HG03159 (cell line): ENCODE measurements around the gene GRIK3.

Experiments
- ATAC-seq: cut with Tn5 transposase; IDR thresholded peaks from one replicate; pipeline ENCODE4 v1.9.1; 2021; ENCODE audit warnings: mild to moderate bottlenecking, moderate library complexity; ENCODE audit not compliant: unreplicated experiment

GRIK3 gene

DNA sequence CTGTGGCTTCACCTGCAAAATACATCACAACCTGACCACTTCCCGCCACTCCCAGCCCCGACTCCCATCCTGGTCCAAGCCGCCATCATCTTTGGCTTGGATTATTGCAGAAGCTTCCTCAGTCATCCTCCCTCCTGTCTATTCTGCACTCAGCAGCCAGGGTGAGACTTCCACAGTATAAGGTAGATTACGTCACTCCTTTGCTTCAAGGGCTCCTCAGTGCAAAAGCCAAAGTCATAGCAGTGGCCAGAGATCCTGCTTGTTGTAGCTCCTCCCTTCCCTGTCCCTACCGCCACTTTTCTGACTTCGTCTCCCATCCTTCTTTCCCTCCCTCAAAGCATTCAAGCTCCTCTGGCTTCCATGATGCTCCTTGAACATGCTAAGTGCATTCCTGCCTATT lies 152.8 kb downstream of the GRIK3 start:
- ATAC-seq: no peak

DNA sequence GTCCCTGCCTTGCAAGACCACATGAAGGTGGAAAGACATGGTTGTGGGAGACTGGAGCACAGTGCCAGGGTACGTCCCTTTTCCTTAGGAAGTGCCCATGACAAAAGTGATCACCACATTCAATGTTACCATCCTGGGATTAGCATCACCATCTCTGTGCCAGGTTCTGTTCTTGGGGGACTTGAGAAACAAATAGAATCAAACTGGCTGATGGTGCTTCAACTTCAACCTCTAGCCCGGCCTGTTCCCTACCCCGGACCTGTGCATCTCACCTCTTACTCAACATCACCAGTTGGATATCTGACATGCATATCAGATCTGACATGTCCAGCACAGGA lies 153.3 kb downstream of the GRIK3 start:
- no peak for ATAC-seq

DNA sequence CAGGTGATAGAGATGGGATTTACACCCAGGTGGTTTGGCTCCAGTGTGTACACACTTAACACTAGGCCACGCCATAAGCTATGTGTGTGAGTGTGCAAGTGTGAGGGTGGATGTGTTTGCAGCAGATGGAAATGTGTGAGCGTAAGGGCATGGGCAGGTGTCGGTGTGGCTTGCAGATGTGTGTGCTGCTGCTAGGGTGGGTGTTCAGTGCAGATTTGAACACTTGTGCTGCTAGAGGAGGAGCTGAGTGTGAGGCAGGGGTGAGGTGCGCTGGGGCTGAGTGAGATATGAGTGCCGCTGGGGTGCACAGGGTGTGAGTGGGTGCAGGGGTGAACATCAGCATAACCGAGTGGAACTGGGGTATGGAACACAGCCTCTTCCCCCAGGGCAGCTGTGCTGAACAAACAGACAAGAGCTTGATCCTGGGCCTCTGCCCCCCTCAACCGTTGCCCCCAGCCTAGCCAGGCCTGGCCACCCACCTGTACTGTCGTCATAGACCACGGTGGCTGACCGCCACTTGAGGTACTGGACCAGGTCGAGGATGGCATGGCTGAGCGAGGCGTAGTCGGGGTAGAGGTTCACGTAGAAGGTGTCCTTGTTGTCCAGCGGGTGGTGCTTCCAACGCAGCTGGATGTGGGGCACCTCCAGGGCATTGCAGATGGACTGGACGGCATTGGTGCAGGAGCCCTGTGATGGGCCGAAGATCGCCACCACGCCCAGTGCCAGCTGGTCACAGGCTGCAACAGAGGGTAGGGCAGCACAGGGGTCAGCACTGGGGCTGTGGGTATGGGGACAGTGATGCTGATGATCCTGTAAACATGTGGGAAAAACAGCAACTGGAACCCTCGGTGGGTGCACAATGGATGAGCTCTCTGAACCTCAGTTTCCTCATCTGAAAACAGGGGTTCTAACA lies 153.9 kb downstream of the GRIK3 start:
- no peak for ATAC-seq

DNA sequence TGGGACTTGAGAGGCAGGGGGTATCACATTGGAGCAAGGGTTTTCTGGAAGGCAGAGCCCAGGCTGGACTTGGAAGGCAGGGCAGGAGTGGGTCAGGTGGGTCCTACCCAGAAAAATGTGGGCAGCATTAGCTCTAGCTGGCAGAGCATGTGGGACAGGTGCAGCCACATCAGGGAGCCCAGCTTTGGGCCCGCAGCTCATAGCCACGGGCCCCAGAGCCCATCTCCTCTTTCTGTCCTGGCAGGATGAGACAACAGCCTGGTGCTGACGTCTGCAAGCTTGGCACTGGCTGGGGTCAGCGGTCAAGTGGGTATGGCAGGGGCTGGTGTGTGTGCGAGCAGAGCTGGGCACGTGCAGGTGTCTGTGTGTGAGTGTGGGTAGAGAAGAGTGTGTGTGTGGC lies 154.7 kb downstream of the GRIK3 start:
- no peak for ATAC-seq

DNA sequence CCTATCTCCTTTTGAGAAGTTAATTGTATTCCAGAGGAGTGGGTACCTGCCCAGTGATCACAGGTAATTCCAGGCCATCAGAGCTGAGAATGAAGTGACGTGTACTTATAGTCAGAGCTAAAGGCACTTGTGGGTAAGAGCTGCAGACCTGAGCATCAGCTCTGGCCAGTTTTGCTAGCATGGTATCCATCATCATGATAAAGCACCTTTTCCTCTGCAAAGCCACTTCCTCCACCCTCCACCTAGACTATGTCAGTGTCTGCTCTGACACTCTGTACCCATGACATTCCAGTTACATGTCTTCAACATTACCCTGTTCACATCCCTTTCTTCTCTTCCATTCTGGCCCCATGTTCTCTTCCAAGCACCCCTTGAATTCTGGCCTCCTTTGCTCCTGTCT lies 157.3 kb downstream of the GRIK3 start:
- ATAC-seq: no peak

DNA sequence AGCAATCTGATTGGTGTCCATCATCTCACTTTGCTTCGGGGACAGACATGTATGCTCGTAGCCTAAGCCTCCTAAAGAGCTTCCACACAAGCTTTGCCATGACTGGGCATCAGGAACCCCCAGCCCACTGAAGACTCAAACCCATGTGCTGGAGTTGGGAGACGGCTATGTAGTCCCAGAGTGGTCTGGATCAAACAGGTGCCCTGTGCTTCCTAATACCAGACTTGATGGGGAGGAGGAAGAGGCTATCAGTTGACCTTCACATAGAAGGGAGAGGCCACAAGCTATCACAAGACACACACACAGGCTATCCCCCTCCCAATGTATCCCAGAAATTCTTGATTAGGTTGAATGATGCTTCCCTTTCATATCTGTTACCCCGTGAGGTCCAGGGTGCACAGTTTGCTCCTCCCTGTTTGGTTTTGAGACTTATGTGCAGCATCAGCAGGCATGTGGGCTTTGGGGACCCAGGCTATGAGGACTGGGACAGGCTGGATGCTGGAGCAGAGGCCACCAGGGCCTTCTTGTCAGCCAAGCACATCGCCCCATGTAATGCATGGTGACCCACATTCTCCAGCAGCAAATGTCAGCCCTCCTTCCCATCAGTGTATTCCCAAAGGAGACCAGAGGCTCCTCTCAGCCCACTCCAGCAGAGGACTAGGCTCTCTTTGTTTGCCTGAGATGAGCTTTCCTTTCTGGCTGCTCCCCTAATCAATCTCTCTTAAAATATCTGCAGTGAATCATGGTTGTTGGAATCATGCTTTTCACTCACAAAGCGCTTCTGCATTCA lies 159.8 kb downstream of the GRIK3 start:
- no peak for ATAC-seq

DNA sequence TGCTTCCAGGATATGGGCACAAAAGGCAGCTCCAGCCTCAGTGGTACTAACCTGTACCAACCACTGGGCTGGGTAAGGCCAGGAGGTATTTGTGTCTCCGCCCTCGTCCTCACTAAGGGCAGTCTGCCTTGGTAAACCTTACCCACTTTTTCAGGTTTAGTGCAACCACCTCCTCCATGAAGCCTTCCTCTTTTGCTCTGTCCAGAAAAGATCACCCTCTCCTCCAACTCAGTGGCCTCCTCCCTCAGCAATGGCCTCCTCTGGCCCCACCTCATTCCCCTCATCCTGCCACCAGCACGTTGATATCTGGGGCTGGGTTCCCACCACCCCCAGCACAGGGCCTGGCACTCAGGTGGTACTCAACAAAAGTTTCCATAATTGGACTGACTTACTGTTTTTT lies 161.5 kb downstream of the GRIK3 start:
- ATAC-seq: no peak

DNA sequence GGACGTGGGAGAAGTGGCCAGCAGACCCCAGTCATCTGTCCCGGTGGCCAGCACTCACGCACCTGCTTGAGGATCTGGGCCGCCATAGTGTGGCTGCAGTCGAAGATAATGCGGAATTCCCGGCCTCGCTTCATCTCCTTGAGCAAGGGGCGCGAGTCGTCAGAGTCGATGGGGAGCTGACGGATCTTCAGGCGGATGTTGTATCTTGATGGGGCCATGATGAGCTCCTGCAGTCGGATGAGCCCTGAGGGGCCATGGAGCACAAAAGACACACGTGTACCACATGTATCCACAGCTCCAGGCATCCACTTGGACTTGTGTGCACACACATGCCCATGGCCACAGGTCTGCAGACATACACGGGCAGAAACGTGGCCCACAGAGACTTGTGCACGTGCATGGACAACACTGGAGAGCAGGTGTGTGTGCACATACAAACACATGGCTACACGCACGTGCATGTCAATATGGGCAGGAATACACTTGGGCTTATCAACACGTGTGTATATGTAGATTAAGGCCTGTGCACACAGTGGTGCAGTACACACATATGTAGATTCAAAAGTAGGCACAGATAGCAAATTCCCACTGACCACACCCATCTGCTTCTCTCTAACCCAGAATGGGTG lies 162.1 kb downstream of the GRIK3 start:
- no peak for ATAC-seq

DNA sequence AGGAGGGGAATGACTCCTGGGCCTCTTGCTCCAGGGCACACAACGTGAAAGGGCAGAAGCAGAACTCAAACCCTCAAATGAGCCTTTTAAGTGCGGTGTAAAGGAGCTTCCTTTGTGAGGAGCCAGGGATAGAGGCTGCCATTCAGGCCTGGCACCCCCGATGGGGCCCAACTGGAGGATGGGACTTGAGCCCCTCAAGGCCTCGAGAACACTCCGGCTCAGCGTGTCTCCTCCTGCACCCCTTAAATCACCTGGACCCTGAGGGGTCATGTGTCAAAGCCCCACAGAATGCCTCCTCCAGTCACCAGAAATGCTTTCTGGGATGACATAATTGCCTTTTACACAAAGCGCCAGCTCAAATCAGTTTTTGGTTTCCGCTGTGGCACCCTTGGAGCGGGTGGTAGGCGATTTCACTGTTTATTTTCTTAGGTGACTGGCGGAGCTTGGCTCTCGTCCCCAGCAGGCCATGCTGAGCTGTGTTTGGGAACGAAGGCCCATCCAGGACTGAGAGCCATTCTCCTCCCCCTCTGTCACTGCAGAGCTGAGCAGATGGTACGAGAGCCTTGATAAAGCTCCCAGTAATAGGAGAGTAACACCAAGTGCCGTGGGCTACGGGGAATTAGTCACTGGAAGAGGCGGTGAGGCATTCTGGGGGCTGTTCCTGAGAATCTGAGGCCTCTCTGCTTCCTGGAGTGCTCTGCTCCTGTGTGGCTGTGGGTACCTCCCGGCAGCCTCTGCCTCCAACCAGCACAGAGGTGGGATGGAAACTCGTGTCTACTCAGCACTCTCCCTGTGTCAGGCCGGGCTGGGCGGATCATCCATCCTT lies 163.0 kb downstream of the GRIK3 start:
- no peak for ATAC-seq

DNA sequence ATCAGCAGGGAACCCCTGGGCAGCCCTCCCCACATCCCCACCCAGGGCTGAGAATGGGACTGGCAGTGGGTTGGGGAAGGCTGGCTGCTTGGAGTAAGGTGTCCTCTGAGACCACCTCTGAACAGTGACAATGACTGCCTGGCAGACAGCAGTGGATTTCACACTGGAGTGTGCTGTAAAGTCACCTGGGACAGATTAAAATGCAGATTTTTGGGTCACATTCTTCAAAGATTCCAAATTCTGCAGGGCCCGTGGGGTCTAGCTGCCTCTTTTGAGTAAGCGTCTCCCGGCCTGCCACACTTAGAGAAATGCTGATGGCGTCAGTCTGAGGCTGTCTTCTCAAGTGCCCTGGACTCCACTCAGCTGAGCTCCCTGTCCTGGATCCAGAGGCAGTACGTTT lies 164.5 kb downstream of the GRIK3 start:
- no peak for ATAC-seq

DNA sequence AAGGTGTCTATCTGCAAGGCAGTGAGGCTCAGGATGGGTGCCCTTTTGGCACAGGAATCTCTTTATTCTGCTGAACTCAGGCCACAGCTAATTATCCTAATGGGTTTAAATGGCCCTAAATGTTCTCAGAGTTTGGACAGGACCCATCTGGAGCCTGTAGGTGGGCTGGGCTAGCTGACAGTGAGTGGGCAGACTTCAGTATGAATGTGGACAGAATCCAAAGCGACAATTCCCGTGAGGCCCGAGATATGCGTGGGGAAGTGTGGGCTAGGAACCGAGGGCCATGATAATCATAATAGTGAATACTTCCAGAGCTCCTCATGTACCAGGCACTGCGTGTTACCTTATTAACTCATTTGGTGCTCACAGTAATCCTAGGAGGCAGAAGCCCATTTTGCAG lies 165.3 kb downstream of the GRIK3 start:
- no peak for ATAC-seq

DNA sequence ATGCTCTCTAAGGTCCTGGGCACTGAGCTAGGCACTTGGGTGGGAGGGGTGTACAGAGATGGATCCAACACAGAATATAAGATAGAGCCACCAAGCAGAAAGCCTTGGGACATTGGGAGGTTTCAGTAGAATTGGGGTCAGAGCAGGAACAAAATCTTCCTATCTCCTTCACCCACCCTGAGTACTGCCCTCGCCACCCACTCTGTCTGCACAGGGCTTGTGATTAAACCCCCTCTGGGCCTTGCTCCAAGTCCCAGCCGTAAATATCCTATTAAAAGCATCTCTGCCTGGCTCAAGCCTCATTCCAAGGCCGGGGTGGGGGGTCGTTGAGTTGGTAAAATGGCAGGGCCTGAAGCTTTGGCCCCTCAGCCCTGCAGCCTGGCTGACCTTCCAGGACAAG lies 166.7 kb downstream of the GRIK3 start:
- no peak for ATAC-seq

DNA sequence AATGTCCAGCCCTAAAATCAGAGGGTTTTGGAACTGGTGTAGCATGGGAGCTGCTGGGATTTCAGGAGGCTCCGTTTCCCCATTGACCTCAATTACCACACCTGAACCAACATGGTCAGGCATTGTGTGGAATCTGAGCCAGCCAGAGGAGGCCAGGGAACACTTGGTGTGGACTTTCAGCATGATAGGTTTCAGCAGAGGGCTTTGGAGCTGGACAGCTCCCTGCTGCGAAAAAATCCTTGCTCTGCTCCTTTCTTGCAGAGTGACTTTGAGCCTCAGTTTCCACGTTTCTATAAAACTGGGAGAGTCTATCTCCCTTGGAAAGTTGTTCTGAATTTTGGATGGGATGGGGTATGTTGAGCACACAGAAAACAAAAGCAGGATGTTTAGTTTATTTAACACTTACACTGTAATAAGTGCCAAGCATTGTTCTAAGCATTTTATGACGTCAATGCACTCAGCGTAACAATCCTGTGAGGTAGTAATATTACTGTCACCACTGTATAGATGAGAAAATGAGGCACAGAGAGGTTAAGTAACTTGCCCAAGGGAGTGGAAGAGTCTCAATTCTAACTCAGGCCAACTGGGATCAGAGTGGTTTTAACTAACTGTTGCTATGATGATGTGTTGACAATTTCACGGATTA lies 168.0 kb downstream of the GRIK3 start:
- ATAC-seq: no peak

DNA sequence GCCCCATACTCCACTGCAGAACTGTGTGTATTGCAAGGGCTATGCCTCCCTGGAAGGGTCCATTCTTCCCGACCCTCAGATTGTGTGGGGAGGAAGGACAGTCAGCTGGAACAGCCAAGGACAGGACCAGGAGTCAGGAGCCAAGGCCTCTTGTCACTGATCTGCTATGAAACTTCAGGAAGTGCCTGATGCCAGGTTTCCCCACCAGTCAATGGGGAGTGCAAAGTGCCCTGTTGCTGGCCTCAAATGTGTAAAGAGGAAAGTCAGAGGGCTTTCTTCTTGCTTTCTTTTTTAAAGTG lies 168.8 kb downstream of the GRIK3 start:
- no peak for ATAC-seq

DNA sequence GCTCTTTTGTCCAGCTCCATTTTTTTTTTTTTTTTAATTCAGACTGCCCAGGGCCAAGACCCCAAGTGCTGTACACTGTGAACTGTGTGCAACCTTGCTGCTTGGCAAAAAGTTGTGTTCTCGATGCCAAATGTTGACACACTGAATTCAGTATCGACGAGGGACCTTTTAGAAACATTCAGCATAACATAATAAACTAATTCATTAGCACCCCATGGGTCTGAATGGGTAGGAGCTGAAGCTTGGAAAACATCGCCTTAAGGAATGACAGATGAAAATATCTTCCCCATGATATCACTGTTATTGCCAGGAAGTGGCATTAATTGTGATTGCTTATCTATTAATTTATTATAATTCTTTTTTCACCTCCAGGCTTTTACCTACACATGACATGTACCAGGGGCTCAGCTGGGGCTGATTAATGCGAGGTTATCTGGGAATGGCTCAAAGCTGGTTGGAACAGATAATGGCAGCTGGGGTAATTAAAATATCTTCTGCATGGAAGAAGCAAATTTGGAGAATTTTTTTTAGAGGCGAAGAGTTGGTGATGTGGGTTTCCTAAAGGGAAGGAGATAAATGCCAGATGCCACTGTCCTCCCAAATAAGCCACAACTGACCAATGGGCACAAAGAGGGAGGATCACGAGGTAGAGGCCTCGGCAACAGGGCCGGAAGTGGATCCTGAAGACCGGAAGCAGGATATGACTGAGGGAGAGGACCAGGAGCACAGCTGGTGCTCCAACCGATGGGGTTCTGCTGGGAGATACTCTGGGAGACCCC lies 169.3 kb downstream of the GRIK3 start:
- no peak for ATAC-seq

DNA sequence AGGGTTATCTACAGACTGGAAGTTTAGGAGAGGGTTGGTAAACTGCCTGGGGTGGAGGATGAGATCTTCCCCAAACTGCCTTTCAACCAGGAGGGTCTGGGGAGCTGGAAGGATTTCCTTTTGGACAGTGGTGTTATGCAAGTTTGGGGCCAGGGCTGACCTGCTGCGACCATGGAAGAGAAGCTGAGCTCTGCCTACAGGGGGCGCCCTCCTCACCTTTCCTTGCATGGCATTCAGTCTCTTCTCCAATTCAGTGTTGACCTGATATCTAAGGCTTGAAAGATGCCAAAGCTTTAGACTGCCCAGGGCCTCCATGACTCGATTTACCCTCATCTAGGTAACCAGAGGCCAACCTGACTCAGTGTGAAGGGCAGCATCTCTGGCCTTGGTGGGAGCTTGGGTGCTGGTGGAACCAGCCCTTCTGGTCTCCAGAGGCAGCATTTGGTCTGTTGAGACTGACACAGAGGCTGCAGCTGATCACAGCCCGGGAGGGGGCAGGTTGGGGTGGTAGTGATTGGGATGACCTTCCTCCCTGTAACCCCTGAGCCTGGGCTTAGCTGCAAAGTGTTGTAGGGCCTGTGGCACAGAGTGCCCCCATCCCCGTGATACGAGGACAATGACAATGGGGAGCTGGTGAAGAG lies 170.0 kb downstream of the GRIK3 start:
- no peak for ATAC-seq

DNA sequence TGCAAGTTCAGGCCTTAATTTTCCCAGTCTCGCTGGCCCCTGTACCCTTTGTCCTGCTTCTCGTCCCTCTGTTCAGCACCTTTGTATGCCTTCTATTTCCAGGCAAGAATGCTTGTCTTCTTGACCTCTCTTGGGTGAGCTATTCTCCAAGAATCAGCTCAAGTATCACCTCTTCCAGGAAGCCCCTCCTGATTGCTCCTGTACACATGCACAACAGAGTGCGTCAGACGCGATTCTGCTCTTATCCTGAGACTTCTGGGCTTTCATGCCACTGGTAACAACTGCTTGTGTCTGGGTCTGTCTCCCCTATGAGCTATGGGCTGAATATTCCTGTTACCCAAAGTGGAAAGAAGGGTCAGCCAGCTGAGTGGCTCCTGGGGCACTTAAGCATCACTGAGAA lies 170.8 kb downstream of the GRIK3 start:
- ATAC-seq: no peak

DNA sequence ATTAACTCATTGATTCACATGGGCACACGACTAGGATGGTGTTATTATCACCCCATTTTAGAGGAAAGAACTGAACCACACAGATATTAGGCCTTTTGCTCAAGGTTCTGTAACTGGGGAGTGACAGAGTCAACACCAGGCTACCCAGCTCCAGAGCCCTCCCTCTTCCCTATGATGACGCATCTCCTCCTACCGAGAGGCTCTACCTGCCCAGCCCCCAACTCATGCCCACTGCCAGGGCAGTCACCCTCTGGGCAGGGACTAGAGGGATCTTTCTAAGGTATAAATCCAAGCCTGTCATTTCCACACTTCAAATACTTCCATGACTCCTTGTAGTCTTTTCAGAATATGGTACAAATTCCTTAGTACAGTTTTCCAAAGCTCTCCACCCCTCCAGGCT lies 171.3 kb downstream of the GRIK3 start:
- no peak for ATAC-seq

DNA sequence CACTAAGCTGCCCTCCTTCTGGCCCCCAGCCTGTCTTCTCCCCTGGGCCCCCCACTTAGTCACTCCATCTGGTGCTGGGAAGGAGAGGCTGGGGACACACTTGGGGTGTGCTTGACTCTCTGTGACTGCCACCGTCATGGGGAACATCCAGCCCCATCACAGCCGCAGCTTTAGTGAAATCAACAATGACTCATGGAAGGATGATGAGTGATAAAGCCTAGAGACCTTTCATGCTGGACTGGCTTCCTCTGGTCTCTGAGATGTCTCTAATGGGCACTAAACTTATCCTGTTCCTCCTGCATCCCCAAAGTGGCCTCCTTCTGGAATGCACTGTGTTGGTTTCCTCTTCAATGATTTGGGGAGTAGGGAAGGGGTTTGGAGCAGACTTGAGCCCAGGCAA lies 172.9 kb downstream of the GRIK3 start:
- ATAC-seq: no peak
